Natural killer cell (primary cell): ENCODE data around the gene HSD17B2. TPM values are rescaled to one million over a fixed set of nuclear protein-coding genes. Genes with fewer than 3 reads are reported as not detected.

ENCODE experiments used
- ATAC-seq, 3 donors: fragments of 150-1000 bp in 2 of 3; fragments of 200-7000 bp in 1 of 3; cut with Tn5 transposase; 1 replicate in 1 of 3; 2 replicates in 2 of 3; pipeline ENCODE4 v1.10.0; 2021; ENCODE audit warnings: mild to moderate bottlenecking in 2 of 3, moderate library complexity in 2 of 3
- DNase-seq, 2 donors: peaks; one replicate each; pipeline versions ENCODE4 v3.0.0 to v3.0.0-alpha.2; 2013 to 2021; ENCODE audit warnings: mixed read lengths in 1 of 2
- H3K27ac ChIP-seq: one replicate; pipeline ENCODE4 v1.5.1; 2013; ENCODE audit warnings: mild to moderate bottlenecking, low read length
- H3K27me3 ChIP-seq: one replicate; pipeline ENCODE4 v1.6.1; 2013; ENCODE audit warnings: low read length; ENCODE audit not compliant: control insufficient read depth, insufficient read depth
- H3K36me3 ChIP-seq: one replicate; pipeline ENCODE4 v1.6.1; 2013; ENCODE audit warnings: low read length; ENCODE audit not compliant: control insufficient read depth, insufficient read depth
- H3K4me1 ChIP-seq: one replicate; pipeline ENCODE4 v1.6.1; 2013; ENCODE audit warnings: low read length; ENCODE audit not compliant: control insufficient read depth, insufficient read depth
- H3K4me3 ChIP-seq: one replicate; pipeline ENCODE4 v1.5.1; 2013; ENCODE audit warnings: low read length
- H3K9me3 ChIP-seq: one replicate; pipeline ENCODE4 v1.6.1; 2013; ENCODE audit warnings: low read length; ENCODE audit not compliant: control insufficient read depth, insufficient read depth
- H3K27ac Mint-ChIP-seq, 2 donors: one replicate each; pipeline ENCODE4 v1.8.0; 2022; ENCODE audit warnings: mild to moderate bottlenecking in 2 of 2, mixed read lengths in 2 of 2, moderate library complexity in 1 of 2
- H3K27me3 Mint-ChIP-seq, 2 donors: one replicate each; pipeline ENCODE4 v1.8.0; 2022; ENCODE audit warnings: low read depth in 2 of 2, mixed read lengths in 2 of 2
- H3K36me3 Mint-ChIP-seq: one replicate; pipeline ENCODE4 v1.8.0; 2022; ENCODE audit warnings: mixed read lengths
- H3K4me1 Mint-ChIP-seq, 2 donors: one replicate each; pipeline ENCODE4 v1.8.0; 2022; ENCODE audit warnings: mixed read lengths in 2 of 2
- H3K4me3 Mint-ChIP-seq: one replicate; pipeline ENCODE4 v1.8.0; 2022; ENCODE audit warnings: mild to moderate bottlenecking, moderate library complexity, mixed read lengths
- H3K9me3 Mint-ChIP-seq, 2 donors: one replicate each; pipeline ENCODE4 v1.8.0; 2022; ENCODE audit warnings: mixed read lengths in 2 of 2
- WGBS: methylation state at CpG from one replicate; pipeline ENCODE4 v1.1.7; 2013; ENCODE audit warnings: missing lambda C conversion rate; ENCODE audit not compliant: insufficient coverage; 5-methylcytosine and 5-hydroxymethylcytosine counted together
- intact Hi-C: fragments of 100-400 bp; cut with micrococcal nuclease; formaldehyde crosslinking; loops from one replicate; pipeline ENCODE4 v1.14.2; 2022
- total RNA-seq, 4 donors: library from RNA; stranded (reverse); fragments of 120-200 nt in 1 of 4; gene quantifications; one replicate each; pipeline versions ENCODE4 v1.2.3 to v1.2.4, GENCODE V29; 2013 to 2022
- TF ChIP-seq, protein P1 (sequence below): fragments of 200-600 bp; IDR thresholded peaks from one replicate; pipeline ENCODE4 v1.8.0; 2022; ENCODE audit warnings: antibody characterized with exemption

The HSD17B2 gene
- total RNA-seq, 3 donors from 2014 or later (not counting 1 experiment from before 2014, with no cell fraction given), result not detected

DNA sequence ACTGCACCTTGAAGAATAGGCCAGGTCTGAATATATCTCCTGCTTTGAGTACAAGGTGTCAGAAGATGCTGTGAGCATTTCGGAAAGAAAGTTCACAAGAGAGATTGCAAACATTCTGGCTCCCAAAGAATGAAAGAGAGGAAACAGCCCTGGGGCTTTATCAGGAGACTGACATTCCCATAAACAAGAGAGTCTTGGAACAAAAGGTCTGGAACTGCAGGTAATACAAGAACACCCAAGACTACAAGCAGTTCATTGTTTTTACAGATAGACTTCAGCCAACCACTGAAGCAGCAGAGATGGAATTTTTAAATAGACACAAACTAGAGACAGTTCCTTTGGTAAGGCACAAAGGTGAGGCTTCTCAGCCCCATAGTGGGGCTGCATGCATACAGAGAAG lies 14.4 kb downstream of the HSD17B2 start:
- ATAC-seq, result no peak
- Mint-ChIP-seq H3K27ac (no peak overlapping the region), H3K36me3 (no peaks in the 10 kb centered on the region), H3K4me1 (no peaks in the 10 kb centered on the region), H3K9me3 (no peaks in the 10 kb centered on the region), H3K4me3 (no peak overlapping the region), H3K27me3 (peaks cover 25 to 35% of the 10 kb centered on the region in 2 donors)
- TF ChIP-seq, protein P1, sequence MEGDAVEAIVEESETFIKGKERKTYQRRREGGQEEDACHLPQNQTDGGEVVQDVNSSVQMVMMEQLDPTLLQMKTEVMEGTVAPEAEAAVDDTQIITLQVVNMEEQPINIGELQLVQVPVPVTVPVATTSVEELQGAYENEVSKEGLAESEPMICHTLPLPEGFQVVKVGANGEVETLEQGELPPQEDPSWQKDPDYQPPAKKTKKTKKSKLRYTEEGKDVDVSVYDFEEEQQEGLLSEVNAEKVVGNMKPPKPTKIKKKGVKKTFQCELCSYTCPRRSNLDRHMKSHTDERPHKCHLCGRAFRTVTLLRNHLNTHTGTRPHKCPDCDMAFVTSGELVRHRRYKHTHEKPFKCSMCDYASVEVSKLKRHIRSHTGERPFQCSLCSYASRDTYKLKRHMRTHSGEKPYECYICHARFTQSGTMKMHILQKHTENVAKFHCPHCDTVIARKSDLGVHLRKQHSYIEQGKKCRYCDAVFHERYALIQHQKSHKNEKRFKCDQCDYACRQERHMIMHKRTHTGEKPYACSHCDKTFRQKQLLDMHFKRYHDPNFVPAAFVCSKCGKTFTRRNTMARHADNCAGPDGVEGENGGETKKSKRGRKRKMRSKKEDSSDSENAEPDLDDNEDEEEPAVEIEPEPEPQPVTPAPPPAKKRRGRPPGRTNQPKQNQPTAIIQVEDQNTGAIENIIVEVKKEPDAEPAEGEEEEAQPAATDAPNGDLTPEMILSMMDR, result no peak
- Histone ChIP-seq H3K36me3 (no peaks in the 10 kb centered on the region), H3K27me3 (peaks cover 4% of the 10 kb centered on the region), H3K4me3 (no peak overlapping the region), H3K9me3 (no peaks in the 10 kb centered on the region), H3K27ac (no peak overlapping the region), H3K4me1 (no peaks in the 10 kb centered on the region)
- DNase-seq, result no peak
- 67% methylated on average over 1 of the region's 1 CpG for WGBS
- intact Hi-C loops, result no loop called here

DNA sequence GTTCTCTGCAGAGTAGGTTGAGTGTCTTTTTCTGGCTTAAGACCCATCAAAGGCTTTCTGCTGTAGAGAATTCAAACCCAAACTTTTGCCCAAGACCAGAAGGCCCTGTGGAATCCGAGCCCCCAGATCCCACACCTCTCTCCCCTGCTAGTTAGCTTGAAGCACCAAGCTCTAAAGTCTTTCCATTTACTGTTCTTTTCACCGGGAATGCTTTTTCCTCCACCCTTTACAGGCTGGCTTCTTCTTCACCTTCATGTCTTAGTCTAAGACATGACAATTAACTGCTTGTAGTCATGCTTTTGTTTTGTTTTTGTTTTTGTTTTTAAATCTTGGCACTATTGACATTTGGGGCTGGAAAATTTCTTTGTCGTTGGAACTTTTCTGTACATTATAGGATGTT lies 15.5 kb downstream of the HSD17B2 start:
- H3K9me3 Mint-ChIP-seq, result no peaks in the 10 kb centered on the region
- H3K4me1 Mint-ChIP-seq, result no peaks in the 10 kb centered on the region
- ATAC-seq, result no peak
- Histone ChIP-seq H3K4me3 (no peak overlapping the region), H3K27ac (no peak overlapping the region), H3K4me1 (no peaks in the 10 kb centered on the region), H3K36me3 (no peaks in the 10 kb centered on the region), H3K27me3 (peaks cover 4% of the 10 kb centered on the region), H3K9me3 (no peaks in the 10 kb centered on the region)
- H3K27ac Mint-ChIP-seq, result no peak overlapping the region
- WGBS, result 76% methylated on average over 2 of the region's 3 CpGs
- intact Hi-C loops, result no loop called here
- peaks cover 26 to 41% of the 10 kb centered on the region in 2 donors for H3K27me3 Mint-ChIP-seq
- H3K36me3 Mint-ChIP-seq, result no peaks in the 10 kb centered on the region
- H3K4me3 Mint-ChIP-seq, result no peak overlapping the region
- TF ChIP-seq, protein P1, result no peak
- no peak for DNase-seq

- Histone ChIP-seq H3K36me3 (no peaks in the 10 kb centered on the region), H3K9me3 (no peaks in the 10 kb centered on the region), H3K4me3 (no peak overlapping the region), H3K27me3 (peaks cover 4% of the 10 kb centered on the region), H3K4me1 (no peaks in the 10 kb centered on the region), H3K27ac (no peak overlapping the region)
- Mint-ChIP-seq H3K36me3 (no peaks in the 10 kb centered on the region), H3K9me3 (no peaks in the 10 kb centered on the region), H3K4me1 (no peaks in the 10 kb centered on the region), H3K27ac (no peak overlapping the region), H3K4me3 (no peak overlapping the region), H3K27me3 (peaks cover 28 to 44% of the 10 kb centered on the region in 2 donors)
- DNase-seq, result no peak
- TF ChIP-seq, protein P1, result no peak
- ATAC-seq, result no peak
- intact Hi-C loops, result no loop called here
- 97% methylated on average over 4 of the region's 4 CpGs for WGBS
These were observed 15.9 kb downstream of the HSD17B2 start for GRCh38 chr16:82050909-82051357.

GRCh38 chr16:82051656-82052055 lies 16.6 kb downstream of the HSD17B2 start:
- intact Hi-C loops, result no loop called here
- Histone ChIP-seq H3K36me3 (no peaks in the 10 kb centered on the region), H3K27me3 (peaks cover 4% of the 10 kb centered on the region), H3K9me3 (no peaks in the 10 kb centered on the region), H3K27ac (no peak overlapping the region), H3K4me1 (no peaks in the 10 kb centered on the region), H3K4me3 (no peak overlapping the region)
- no peak overlapping the region for H3K27ac Mint-ChIP-seq
- H3K4me3 Mint-ChIP-seq, result no peak overlapping the region
- H3K36me3 Mint-ChIP-seq, result no peaks in the 10 kb centered on the region
- no peak for ATAC-seq
- H3K4me1 Mint-ChIP-seq, result no peaks in the 10 kb centered on the region
- 84% methylated on average over 5 of the region's 5 CpGs for WGBS
- H3K27me3 Mint-ChIP-seq, result peaks cover 28 to 44% of the 10 kb centered on the region in 2 donors
- TF ChIP-seq, protein P1, result no peak
- H3K9me3 Mint-ChIP-seq, result no peaks in the 10 kb centered on the region
- no peak for DNase-seq
